Raji (cell line): ENCODE measurements around the gene OR2W3.

ENCODE experiments used
- POLR2A ChIP-seq: IDR thresholded peaks from 2 replicates; pipeline ENCODE4 v1.6.1; 2011; ENCODE audit warnings: low read depth, low read length, control low read depth; ENCODE audit not compliant: insufficient read depth

Gene OR2W3

DNA sequence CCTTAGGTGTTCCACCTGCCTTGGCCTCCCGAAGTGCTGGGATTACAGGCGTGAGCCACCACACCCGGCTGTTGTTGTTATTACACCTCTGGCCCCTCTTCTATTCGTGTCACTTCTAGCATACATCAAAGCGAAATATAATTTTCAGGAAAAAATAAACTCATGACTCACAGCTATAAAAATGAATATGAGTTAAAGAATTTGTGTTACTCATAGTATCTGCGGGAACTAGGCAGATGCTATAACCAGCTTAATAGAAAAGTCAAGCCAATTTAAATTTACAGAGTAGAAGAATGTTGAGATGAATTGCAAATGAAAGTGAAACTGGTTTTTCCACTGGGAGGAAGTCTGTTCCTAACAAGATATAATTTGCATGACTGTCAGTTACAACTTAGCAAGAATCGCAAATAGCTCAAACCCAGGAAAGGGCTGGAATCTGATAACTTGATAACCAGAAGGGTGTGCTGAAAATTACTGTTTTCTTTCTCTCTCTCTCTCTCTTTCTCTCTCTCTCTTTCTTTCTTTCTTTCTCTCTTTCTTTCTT is 11.2 kb downstream of the OR2W3 start:
- no peak for TF ChIP-seq POLR2A

DNA sequence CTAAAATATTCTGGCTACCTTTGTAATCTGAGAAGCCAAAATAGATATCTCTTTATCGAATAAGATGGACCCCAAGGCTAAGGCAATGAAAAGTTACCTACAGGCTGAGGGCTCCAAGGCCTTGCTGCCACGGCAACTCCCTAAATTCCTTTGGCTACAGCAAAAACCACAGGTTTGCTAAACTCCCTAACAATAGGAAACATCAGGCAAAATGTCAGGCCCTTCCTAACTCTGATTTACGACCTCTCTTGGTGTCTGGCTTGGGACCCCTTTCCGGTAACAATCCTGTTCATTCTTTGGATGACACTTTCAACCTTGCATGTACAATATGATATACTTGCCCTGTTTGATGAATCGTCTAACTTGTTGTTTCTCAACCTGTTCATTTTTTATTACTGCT is 13.4 kb downstream of the OR2W3 start:
- TF ChIP-seq POLR2A = no peak

DNA sequence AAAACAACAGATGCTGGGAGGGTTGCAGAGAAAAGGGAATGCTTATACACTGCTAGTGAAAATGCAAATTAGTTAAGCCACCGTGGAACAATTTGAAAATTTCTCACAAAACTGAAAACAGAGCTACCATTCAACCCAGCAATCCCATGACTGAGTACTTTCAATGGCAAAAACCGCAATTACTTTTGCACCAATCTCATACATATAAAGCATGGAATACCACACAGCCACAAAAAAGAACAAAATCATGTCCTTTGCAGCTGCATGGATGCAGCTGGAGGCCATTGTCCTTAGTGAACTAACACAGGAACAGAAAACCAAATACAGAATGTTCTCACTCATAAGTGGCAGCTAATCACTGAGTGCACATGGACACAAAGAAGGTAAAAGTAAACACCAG is 18.4 kb downstream of the OR2W3 start:
- TF ChIP-seq POLR2A = no peak

DNA sequence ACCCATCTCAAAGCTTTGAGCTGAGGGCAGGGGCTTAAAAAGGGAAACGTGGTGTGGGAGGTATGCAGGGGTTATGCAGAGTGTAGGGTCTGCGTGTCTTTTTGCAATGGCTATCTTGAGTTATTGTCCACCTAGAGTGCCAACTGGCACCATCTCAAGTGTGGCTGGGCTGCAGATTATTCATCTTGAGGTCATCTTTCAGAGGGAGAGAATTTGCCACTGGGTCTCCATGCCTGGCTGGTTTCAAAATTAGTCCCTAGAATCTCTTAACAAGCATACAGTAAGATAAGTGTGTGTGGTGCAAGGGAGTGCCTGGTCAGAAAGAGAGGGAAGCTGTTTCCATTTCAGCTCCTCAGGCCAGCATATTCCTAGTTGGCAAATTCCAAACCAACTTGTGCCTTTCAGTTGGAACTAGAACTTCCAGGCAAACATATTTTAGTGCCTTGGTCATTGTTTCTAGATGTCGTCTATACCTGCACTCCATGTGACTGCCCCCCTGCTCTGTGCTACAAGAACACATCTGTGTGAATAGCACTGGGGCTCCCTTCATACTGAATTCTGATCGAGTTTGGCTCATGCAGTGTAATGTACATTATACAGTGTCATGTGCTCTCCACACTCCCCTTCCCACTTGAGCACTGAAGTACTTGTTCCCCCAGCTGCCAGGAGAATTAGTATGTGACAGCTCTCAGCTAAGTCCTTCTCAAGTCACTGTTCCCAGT is 19.7 kb downstream of the OR2W3 start:
- TF ChIP-seq POLR2A = no peak

DNA sequence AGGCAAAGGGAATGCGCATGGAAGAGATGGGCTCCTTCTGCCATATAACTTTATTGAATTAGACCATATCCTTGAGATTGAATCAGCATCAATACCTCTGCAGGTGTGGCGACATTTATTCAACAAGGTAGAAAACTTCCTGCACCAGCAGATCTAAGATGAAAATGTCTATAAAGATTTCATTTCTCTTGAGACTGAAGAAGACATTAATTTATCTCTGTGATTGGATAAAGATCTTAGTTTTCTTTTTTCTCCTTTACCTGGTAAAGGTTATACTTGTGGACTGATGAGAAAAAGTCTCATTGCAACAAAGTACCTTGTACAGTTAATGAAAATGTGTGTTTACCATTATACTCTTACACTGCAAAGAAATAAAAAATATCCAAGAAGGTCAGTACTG is 24.6 kb downstream of the OR2W3 start, which contains the start of gene OR2T8:
TSS of gene OR2T8 (plus strand) at position 301 of the 400 bp plus-strand sequence. CDS start 766 bp downstream, outside the sequence.
- no peak for TF ChIP-seq POLR2A

DNA sequence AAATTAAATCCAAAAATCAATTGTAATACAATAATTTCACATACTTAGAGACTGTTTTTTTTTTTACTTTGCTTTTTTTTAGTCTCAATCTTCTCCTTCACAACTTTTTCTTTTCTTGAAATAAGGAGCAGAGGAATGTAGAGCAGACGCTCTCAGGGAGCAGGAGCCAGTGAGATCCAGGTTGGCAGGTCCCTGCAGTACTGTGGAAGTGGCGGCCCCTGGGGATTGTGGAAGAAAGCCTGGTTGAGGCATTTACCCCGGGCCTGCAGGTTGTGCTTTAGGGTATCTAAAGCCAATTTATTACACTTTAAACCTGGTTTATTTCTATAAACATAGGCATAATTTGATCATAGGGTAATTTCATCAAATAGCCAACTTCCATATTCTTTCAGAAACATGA is 28.6 kb downstream of the OR2W3 start:
- TF ChIP-seq POLR2A = no peak

DNA sequence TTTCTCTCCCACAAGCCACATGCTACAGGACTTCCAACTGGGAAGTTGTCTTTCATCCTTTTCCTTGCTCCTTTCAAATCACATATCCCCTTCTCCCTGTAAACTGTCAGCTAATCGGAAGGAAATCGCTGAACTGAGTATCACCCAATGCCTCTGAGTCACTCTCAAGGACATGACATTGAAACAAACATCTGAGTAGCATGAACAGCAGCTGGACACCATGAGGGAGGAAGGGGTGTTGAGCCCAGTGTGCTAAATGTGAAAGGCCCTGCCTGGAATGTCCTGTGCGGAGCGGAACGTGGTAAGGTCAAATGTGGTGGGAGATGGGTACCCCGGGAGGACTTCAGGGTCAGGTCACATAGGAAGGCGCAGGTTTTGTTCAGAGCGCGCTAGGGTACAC is 29.5 kb downstream of the OR2W3 start, which contains the start of gene OR2AJ1:
TSS of gene OR2AJ1 (plus strand) at position 22 of the 400 bp plus-strand sequence. CDS start 8,880 bp downstream, outside the sequence.
- TF ChIP-seq POLR2A = no peak

DNA sequence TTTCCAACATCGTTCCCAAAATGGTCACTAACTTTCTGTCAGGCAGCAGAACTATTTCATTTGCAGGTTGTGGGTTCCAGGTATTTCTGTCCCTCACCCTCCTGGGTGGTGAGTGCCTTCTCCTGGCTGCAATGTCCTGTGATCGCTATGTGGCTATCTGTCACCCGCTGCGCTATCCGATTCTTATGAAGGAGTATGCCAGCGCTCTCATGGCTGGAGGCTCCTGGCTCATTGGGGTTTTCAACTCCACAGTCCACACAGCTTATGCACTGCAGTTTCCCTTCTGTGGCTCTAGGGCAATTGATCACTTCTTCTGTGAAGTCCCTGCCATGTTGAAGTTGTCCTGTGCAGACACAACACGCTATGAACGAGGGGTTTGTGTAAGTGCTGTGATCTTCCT is 38.6 kb downstream of the OR2W3 start:
- TF ChIP-seq POLR2A = no peak

DNA sequence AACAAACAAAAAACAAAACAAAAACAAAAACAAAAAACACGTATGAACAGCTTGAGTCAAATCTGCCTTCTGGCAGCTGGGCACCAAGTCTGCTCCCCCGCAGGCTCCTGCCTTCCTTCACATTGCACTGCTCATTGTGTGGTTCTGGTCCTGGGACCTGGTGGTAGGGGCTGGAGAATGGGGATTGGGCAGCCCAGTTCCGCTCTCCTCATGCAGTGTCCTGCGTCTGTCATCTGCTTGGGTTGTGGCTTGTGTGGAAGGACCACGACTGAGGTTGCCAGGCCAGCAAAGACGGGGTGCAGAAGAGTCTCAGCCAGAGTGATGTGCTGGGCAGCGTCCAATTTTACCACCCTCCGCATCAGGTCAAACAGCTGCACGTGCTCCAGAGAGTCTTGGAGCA is 40.4 kb downstream of the OR2W3 start:
- no peak for TF ChIP-seq POLR2A

DNA sequence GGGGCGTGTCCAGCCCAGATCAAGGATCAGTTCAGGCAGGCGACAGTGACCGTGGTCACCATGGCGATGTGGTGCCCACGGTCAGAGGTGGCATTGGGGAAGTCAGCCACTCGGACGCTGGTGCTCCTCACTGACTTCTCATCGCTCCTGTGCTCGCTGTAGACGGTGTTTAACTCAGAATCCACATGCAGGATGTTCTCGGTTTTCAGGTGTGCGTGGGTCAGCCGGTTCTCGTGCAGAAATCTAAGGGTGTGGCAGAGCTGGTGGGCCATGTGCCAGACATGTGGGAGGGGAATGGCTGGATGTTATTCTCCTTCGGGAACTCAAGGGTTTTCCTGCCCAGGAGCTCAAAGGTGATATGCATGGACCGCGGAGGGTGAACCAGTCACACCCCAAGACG is 41.0 kb downstream of the OR2W3 start:
- no peak for TF ChIP-seq POLR2A

DNA sequence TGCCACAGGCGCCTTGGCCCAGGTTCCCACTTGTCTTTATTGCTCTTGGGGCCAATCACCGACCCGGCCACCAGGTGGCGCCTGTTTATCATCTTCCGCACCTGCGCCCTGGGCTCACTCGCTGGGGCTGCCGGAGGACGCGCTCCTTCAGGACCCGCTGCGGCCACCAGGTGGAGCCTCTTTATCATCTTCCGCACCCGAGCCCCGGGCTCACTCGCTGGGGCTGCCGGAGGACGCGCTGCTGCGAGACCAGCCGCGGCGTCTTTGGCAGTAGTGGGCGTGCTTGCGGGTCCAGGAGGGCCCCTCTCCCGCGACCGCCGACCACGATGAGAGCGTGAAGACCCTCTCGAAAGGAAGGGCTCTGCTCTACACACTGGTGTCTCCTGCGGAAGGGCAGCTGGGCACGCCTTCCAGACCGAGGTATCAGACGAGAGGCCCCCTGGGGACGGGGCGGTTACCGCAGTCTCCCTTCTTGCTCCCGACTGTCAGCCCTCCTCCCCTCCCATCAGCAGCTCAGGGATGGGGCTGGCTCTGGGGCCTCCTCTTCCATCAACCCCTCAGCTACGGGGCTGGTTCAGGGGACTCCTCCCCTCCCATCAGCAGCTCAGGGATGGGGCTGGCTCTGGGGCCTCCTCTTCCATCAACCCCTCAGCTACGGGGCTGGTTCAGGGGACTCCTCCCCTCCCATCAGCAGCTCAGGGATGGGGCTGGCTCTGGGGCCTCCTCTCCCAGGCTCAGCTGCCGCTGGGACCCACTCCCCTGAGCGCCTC is 41.8 kb downstream of the OR2W3 start:
- TF ChIP-seq POLR2A = peak; percentile 39; the same call in 1 of the 2 replicates

DNA sequence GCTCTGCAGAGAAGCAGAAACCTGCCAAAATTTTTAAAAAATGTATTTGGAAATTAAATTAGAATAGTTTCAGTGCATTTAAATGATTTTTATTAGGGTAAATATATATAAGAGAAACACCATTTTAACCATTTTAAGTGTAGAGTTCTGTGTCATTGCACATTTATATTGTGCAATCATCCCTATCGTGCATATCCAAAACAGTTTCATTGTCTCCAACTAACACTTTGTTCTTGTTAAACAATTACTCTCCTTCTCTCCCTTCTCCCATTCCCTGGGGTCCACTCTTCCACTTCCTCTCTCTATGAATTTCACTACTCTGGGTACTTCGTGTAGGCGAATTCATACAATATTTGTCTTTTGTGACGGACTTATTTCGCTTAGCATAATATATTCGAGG is 47.2 kb downstream of the OR2W3 start:
- no peak for TF ChIP-seq POLR2A
